ENCODE results near the gene KRT16.

Gene KRT16

GRCh38 chr17:41612376-41613160 lies at the start of gene KRT16:
Gene KRT16 (minus strand): TSS chr17:41612767. CDS start chr17:41612688, 79 bp downstream.
- peak; percentile 85 for DNase-seq

DNA sequence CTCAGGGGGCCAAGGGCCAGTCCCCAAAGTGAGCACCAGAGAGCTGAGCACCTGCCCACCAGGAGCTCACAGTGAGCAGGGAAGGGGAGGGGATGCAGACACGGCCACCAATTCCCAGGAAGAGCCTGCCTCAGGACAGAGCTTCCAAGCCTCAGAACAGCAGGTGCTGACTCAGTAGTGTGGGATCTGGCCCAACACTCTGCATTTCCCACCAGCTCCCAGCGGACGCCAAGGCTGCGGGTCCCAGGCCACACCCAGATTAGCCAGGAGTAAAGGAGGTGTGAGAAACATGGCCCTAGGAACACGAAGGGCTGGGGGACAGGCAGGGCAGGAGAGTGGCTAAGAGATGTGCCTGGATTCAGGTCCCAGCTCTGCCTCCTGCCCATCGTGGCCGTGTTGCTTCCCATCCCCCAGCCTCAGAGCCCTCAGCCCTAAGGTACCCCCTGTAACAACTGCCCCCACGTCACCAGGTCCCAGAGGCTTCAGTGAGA lies 47.7 kb upstream of the KRT16 start:
- DNase-seq = no peak

DNA sequence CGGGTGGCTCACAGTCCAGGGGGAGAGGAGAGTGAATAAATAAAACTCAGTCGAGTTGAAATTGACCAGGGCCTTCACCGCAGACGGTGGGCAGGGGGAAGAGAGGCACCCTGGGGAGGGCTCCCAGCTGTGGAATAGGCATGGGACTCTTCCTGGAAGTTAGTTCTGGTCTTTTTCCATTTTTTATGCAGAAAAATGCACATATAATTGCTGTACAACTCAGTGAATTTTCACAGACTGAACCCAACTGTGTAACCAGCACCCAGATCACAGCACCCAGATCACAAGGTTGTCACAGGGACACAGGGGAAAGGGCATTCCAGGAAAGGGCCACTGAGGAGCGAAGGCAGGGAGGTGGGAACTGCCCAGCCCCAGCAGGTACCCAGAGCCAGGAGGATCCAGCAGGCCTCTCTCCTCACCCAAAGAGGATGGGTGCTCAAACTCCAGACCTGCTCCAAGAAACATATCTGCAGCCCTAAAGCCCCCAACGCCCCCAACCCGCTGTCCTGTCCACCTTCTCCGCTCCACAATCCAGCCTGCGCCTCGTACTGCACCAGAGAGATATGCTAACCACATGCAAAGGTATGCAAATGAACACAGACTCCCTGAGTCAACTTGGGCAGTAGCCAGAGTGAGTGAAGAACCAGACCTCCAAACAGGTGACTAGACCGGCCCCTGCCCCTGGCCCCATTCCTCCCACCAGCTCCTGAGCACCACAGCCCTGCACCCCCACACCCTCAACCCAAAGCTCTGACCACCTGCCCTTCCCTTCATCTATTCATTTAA lies 47.1 kb upstream of the KRT16 start:
- no peak for DNase-seq

GRCh38 chr17:41658846-41659245 lies 46.3 kb upstream of the KRT16 start:
- no peak for DNase-seq

- no peak for DNase-seq
These were observed 45.4 kb upstream of the KRT16 start for GRCh38 chr17:41657936-41658335.

DNA sequence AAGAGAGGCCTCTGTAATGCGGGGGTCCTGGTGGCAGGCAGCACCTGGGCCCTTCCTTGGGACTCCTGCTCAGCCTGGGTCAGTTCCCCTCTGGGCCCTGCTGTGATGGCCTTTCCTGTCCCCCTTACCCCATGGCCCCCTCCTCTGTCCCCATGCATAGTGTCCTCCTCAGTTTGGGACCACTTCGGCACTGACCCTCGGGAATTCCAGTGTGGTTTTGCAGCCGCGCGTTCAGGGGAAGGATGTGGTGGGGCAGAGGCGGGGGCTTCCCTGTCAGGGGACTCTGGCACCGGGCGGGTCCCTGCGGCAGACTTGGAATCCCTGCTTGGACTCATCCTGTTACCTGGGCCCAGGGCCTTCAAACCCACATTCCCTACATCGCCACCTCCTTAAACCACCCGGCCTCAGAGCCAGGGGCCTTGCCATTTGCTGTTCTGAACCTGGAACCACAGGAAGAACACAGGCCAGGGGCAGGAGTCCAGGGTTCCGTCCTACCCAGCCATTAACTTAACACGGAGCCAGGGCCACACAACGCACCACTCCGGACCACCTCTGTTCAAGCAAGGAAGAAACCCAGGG lies 44.7 kb upstream of the KRT16 start:
- DNase-seq = no peak

DNA sequence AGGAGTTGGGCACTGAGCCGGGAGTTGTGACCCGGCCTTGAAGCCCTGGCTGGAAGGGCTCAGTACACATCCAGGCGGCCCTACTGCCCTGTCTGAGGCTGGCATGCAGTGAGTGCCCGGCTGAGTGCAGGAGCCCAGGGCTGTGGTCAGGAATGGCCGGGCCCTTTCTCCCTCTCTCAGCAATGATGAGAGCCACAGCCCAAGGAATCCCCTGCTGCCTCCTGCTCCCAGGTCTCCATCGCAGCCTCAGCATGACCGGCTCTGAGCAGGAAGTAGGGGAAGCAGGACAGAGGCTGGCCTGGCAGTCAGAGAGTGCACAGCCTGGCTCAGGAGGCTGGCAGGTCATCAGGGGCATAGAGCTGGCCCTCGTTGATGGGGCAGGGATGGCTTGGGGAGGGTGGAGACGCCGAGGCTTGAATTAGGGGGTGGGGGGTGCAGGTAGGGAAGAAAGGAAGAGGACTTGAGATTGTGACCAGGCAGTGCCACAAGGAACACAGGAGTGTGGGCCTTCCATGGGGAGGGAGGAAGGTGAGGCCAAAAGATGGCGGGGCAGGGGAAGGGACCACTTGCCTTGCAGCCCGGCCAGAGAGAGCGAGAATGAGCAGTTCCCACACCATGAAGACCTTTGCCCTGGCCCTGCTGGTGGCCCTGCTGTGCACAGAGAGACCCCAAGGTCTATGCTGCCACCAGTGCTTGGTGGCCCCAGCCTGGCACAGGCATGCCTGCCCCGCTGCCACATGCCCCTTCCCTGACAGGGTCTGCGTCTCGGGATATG lies 43.9 kb upstream of the KRT16 start:
- no peak for DNase-seq

DNA sequence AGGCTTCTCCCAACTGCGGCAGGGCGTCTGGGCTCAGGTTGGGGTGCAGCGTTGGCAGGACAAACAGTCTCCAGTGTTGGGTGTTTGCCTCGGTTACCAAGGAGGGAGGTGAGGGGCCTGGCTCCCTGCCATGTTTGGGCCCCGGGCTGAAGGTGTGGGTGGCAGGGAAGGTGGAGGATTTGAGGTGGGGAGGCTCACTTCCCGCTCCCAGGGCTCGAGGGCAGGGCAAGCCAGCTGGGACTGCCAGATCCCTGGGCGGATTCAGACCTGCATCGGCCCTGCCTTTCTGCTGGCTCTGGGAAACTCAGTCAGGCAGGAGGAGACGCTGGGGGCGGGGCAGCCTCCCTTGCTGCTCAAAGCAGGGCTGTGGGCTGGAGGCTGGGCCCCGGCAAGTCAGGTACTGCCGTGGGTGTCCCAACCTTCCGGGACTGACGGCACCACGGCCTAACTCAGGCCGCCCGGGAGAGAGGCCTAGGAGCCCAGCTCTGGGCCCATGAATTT lies 43.1 kb upstream of the KRT16 start:
- DNase-seq = no peak

- DNase-seq = no peak
These were observed 42.4 kb upstream of the KRT16 start for GRCh38 chr17:41654678-41655607.

DNA sequence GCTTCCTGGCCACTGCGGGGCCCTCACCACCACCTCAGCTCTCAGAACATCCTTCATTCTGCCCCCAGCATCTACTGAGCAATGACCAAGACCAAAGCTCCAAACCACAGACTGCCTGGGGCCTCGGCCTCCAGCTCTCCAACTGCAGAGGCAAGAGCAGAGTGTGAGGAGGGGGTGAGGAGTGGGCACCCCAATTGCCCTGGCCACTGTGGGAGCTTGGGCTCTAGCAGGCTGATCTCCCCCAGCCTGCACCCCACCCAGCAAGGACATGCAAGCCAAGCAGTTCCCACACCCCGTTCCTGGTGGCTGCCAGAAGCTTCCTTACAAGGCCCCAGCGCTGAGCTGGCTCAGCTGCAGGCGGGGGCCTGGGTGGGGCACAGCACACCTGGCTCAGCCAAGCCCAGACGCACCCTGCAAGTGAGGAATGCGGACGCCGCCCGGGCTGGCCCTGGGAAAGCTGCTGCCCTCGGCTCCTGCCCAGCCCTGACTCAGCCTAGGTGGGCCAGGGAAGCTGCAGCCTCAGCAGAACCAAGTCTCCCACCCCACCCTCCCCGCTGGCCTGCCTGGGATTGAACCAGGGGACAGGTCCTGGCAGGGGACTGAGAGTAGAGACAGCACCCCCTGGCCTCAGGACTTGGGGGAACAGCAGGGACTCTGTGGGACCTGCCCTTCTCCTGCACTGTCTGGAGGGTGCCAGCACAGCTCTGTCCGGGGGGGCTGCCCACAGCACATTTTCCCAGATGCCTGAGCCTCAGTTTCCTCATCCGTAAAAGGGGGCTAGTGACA lies 41.5 kb upstream of the KRT16 start:
- no peak for DNase-seq

- DNase-seq = no peak
These were observed 40.9 kb upstream of the KRT16 start for GRCh38 chr17:41653421-41653820.

DNA sequence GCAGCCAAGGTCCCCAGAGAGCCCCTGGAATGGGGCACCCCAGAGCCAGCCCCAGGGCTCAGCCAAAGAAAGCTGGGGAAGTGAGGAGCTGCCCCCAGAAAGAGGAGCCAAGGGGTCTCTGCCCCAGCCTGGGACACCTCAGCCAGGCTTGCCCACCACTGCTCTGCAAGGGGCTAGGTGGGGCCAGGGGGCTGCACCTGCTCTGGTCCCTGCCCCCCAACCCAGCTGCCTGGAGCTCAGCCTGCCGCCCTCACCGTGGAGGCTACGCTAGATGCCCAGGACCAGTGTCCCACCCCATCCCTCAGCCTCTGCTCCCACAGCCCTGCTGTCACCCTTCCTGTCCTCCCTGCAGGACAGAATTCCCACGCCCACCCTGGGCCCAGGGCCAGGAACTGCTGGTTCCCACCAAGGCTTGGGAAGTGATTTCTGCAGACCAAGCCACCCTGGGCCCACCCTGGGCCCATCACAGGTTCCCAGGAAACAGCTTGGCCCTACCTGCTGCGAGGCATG lies 39.9 kb upstream of the KRT16 start:
- no peak for DNase-seq

- DNase-seq = no peak
These were observed 39.3 kb upstream of the KRT16 start for GRCh38 chr17:41651625-41652460.

- no peak for DNase-seq
These were observed 38.4 kb upstream of the KRT16 start for GRCh38 chr17:41650794-41651624.

GRCh38 chr17:41649923-41650519 lies 37.5 kb upstream of the KRT16 start:
- no peak for DNase-seq

GRCh38 chr17:41648411-41649195 lies 36.0 kb upstream of the KRT16 start:
- DNase-seq = peak; percentile 61

DNA sequence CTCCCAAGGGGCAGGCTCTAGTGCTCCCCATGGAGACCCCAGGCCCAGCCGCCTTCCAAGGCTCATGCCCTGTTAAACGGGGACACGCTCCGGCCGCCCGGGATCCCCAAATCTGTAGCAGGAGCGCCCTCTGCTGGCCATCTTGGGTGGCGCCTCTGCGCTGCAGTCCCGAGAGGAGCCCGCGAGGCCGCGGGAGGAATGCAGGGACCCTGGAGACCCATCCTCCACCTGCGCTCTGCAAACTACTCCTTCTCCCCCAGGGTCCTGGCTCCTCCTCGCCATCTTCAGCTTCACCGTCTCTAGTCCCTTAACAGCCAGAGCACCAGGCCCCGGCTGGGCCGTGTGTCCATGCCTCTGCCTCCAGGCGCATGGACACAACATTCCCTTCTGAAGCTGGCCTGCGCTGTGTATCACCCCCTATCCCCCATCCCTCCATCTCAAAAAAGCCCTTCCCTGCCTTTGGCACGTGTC lies 35.4 kb upstream of the KRT16 start:
- DNase-seq = peak; percentile 74

Measured in T1000 (cell line).